Measurements from ENCODE around the gene AIFM3. TPM values are rescaled to one million over a fixed set of nuclear protein-coding genes. Genes with fewer than 3 reads are reported as not detected.
"Not testable (repeated sequence)": the region's sequence is repeated elsewhere in the genome, so short reads cannot be mapped to it uniquely, and the experiment has no call there.

Gene AIFM3
- total and polyA plus RNA-seq, 7 donors, result 0.25 to 0.77 (median 0.53) TPM

- TF ChIP-seq CTCF (IDR thresholded peaks at IDR 0.05), result no peak
- H3K9me3 ChIP-seq, result no peaks in the 10 kb centered on the region
- H3K36me3 ChIP-seq (ENCODE audit: insufficient read depth in 1 of 2, low read depth in 1 of 2), result no peaks in the 10 kb centered on the region
- no peak overlapping the region for H3K27ac ChIP-seq
- H3K4me1 ChIP-seq, result no peaks in the 10 kb centered on the region
- ATAC-seq, result no peak
- no peak for DNase-seq
- H3K4me3 ChIP-seq, result no peak overlapping the region
- intact Hi-C loops (cut with DNase I), result no loop called here
- WGBS, 3 donors, result 89 to 94% (median 91%) methylated on average over 7 of the region's 7 CpGs
- peaks cover 0 to 13% (median 7%) of the 10 kb centered on the region in 3 donors for H3K27me3 ChIP-seq (ENCODE audit: insufficient read depth in 3 of 3, low read length in 2 of 3)
Observed at GRCh38 chr22:20968281-20968977, 1.4 kb downstream of the AIFM3 start.

- Histone ChIP-seq H3K9me3 (no peaks in the 10 kb centered on the region), H3K4me1 (no peaks in the 10 kb centered on the region), H3K36me3 (ENCODE audit: insufficient read depth in 1 of 2, low read depth in 1 of 2) (no peaks in the 10 kb centered on the region), H3K27me3 (ENCODE audit: insufficient read depth in 3 of 3, low read length in 2 of 3) (peaks cover 0 to 2% (median 0%) of the 10 kb centered on the region in 3 donors), H3K4me3 (no peak overlapping the region), H3K27ac (no peak overlapping the region)
- DNase-seq, result no peak
- ATAC-seq, result no peak
- intact Hi-C loops (cut with DNase I), result no loop called here
- TF ChIP-seq CTCF (IDR thresholded peaks at IDR 0.05), result no peak
- WGBS, 3 donors, result 48 to 58% (median 51%) methylated on average over 4 of the region's 4 CpGs
Observed at GRCh38 chr22:20970939-20971657, 4.0 kb downstream of the AIFM3 start.

- H3K4me1 ChIP-seq; H3K9me3 ChIP-seq; H3K36me3 ChIP-seq (ENCODE audit: insufficient read depth in 1 of 2, low read depth in 1 of 2); H3K27ac ChIP-seq; intact Hi-C loops (cut with DNase I); H3K27me3 ChIP-seq (ENCODE audit: insufficient read depth in 3 of 3, low read length in 2 of 3); H3K4me3 ChIP-seq; DNase-seq: not testable (repeated sequence)
- ATAC-seq, result peak; percentile 47 to 64 (median 57)
- WGBS, 3 donors, result 82 to 89% (median 87%) methylated on average over 11 of the region's 11 CpGs
Observed at GRCh38 chr22:20972014-20972694, 5.1 kb downstream of the AIFM3 start.

GRCh38 chr22:20972933-20973577 lies 6.0 kb downstream of the AIFM3 start:
- H3K27me3 ChIP-seq (ENCODE audit: insufficient read depth in 3 of 3, low read length in 2 of 3), result peaks cover 0 to 2% (median 0%) of the 10 kb centered on the region in 3 donors
- DNase-seq (no peak), ATAC-seq (no peak)
- H3K9me3 ChIP-seq, result no peaks in the 10 kb centered on the region
- no peak for TF ChIP-seq CTCF (IDR thresholded peaks at IDR 0.05)
- no peak overlapping the region for H3K4me3 ChIP-seq
- H3K4me1 ChIP-seq, result no peaks in the 10 kb centered on the region
- intact Hi-C loops (cut with DNase I), result no loop called here
- 61 to 70% (median 63%) methylated on average over 16 to 21 of the region's 21 CpGs for WGBS, 3 donors
- no peaks in the 10 kb centered on the region for H3K36me3 ChIP-seq (ENCODE audit: insufficient read depth in 1 of 2, low read depth in 1 of 2)
- H3K27ac ChIP-seq, result no peak overlapping the region

Data from psoas muscle (tissue), 8 donors.